GM20431 (cell line): ENCODE data around the gene CENPV.

Experiments used
- in situ Hi-C: fragments of 300-500 bp; cut with MseI, MboI; formaldehyde crosslinking; loops from one replicate; pipeline ENCODE4 v1.15.0; 2020; ENCODE audit warnings: low sequenced_read_pairs; ENCODE audit not compliant: unreplicated experiment

The CENPV gene

DNA sequence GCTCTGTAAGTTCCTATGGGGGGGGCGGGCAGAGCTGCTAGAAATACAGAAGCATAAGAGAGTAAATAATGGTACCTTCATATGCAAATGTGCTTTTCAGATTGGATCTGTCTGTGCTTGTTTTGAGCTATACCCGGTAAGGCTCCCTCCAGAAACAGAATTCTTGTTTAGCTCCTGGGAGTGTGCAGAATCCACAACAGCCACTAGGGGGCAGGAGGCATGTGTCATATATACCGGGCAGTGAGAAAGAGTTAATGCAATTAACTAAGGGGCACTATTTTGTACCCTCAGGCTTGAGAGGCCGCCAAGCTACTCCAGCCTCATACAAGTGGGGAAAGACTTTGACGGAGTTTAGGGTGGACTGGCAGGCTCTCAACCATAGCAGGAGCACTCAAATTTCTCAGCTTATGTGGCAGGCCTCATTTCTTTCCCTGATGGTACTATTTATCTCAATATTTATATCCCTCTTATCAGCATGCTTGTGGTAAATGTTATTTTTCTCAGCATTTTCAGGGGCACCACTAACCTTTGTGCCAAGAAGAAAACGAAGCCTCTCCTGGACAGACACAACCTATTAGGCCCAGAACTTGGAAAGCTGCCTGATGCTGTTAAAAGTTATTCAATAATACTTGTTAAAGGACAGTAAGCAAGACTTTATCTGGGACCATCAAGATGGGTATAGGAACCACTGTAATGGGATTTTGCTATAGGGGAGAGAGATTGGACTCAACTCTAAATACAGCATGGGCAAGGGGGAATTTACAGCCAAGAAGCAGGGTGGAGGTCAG is 10.7 kb upstream of the CENPV start:
- in situ Hi-C loops, result loop anchor here (10.0 kb wide), 2 partner anchors 51 to 161 kb away; partner anchors contain the start of gene TRPV2

DNA sequence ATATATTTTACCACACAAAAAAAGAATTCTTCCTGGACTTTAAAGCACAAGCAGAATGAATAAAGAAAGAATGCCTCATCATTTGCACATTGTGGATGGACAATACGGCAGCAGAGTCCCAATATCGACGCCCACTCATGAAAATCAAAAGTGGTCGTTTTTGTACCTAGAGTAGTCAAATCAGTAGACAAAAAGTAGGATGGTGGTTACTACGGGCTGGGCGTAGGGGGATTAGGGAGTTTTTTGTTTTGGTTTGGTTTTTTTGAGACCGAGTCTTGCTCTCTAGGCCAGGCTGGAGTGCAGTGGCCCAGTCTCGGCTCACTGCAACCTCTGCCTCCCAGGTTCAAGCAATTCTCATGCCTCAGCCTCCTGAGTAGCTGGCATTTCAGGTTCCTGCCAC is 8.6 kb upstream of the CENPV start:
- in situ Hi-C loops, result loop anchor here (10.0 kb wide), 2 partner anchors 53 to 163 kb away; partner anchors contain the start of gene TRPV2

DNA sequence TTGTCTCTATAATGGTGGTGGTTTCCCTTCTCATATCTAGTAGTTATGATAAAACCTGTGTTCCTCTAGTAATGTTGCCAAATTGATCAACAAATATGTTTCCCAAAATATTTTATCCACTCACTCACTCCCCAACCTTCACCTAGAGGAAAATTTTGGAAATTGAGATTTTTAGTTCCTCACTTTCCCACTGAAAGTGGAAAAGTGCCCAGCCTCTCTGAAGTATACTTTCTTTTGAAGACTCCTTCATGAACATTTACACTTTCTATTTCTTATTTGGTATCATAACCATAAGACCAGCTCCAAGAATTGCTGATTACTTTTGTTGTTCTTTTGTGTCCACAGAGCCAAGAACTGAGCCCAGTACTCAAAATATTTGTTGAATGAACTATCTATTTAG is 5.1 kb upstream of the CENPV start:
- in situ Hi-C loops, result no loop called here

DNA sequence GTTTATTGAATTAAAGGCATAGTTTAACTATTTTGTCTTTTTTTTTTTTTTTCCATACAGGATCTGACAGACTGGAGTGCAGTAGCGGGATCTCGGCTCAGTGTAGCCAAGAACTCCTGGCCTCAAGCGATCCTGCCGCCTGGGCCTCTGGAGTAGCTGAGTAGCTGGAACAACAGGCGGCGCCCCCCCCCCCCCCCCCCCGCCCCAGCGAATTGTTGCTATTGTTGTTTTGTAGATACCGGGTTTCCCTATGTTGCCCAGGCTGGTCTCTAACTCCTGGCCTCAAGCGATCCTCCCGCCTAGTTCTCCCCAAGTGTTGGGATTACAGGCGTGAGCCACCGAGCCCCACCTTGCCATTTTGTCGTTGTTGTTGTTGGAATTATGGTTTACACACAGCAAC is 1.3 kb upstream of the CENPV start:
- in situ Hi-C loops, result no loop called here

DNA sequence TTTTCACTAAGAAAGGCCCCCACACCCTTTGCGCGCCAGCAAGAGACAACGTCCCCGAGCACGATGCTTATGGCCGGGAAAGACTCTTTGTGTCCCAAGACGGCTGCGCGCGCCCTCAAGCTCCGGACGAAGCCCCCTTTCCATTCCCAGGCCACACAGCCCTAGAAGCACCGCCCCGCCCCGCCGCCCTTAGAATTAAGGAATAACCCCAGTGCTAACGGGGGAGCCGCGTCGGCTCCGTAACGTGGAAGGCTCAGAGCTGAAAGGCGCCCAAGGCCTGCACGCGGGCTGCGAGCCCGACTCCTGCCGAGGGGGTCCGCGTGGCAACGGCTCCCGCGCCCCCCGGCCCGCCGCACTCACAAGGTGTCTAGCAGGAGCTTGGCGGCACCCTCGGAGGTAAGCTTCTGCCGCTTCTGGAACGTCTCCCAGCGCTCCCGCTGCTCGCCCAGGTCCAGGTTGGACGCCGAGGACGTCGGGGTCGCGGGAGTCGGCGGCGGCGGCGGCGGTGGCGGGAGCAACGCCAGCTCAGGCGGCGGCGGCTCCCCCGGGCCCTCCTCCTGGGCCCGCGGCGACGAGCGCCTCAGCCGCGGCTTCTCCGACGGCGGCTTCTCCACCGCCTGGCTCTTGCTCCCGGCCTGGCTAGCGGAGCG is 477 bp downstream of the CENPV start:
- in situ Hi-C loops, result no loop called here

DNA sequence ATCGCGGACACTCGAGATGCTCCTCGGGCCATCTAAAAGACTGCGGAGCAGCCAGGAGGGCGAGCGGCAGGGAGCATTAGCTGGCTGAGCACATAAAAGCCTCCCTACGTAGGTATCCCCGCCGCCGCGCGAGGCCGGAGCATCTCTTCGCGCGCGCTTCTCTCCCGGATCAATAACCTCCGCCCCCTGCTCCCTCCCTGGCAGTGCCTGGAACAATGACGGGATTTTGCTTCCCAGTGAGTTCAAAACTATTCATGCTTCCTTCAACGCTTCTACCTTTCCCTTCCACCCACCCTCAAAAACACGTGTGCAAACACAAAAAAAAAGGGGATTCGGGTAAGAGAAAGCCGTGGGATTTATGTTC is 984 bp downstream of the CENPV start:
- in situ Hi-C loops, result no loop called here

DNA sequence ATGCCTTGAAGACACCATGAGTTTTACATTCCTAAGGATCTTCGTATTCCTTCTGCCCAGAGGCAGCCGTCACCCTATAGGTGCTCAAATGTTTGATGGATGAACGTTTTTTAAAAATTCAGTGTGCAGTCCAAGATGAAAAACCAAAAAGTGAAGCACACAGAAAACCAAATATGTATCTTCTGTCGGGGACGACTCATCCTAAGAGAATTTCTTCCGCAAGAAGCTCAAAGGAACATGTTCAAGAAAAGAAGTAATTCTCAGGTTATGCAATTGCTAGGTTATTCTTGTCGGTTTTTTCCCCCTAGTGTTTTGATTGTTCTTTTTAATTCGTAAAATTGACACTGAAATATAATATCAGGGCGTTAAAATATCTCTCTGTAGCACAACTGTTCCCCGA is 1.4 kb downstream of the CENPV start:
- in situ Hi-C loops, result no loop called here

DNA sequence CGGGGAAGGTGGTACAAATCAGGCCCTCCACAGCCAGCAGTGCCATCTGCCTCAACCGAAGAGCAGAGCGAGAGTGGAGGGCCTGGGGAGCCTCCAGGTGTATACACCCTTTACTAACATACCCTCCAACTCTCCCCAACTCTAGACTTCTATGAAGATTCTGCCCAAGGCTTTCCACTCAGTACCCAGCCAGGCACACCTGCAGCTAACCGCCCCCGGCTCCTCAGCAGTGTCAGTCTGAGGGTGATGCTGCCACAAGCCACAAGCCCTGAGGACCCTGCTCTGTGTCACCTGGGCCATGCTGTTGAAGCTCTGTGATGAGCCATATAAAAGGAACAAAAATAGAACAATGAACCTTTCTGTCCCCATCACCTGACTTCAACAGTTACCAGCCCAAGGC is 3.8 kb downstream of the CENPV start:
- in situ Hi-C loops, result no loop called here

DNA sequence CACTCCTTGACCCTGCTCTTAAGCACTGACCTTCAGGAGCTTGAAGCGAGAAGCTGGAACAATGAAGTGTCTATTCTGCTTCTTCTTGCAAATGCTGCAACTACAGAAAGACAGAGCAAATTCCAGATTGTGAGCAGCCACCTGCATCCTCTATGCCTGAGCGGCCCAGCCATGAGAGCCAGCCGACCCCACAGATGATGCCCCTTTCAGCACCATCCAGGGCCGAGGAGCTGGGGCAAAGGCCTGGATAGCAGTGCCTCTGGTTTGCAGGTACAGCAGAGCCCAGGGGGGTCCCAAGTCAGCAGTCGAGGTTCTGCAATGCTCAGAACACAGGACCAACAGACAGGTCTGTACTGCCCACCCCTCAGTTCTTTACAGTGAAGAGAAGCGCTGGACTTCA is 4.7 kb downstream of the CENPV start:
- in situ Hi-C loops, result no loop called here

DNA sequence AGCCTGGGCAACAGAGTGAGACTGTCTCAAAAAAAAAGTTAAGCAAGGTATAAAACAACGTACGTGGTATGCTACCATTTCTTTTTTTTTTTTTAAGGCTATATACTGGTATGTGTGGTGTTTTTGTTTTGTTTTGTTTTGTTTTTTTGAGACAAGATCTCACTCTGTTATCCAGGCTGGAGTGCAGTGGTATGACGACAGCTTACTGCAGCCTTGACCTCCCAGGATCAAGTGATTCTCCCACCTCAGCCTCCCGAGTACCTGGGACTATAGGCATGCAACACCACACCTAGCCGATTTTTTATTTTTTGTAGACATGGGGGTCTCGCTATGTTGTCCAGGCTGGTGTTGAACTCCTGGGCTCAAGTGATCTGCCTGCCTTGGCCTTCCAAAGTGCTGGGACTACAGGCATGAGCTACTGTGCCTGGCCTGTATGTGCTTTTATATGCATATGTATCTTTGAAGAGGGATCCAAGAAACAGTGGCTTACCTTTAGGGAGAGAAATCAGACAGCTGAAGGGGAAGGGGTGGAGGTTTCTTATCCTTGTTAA is 6.5 kb downstream of the CENPV start:
- in situ Hi-C loops, result no loop called here

DNA sequence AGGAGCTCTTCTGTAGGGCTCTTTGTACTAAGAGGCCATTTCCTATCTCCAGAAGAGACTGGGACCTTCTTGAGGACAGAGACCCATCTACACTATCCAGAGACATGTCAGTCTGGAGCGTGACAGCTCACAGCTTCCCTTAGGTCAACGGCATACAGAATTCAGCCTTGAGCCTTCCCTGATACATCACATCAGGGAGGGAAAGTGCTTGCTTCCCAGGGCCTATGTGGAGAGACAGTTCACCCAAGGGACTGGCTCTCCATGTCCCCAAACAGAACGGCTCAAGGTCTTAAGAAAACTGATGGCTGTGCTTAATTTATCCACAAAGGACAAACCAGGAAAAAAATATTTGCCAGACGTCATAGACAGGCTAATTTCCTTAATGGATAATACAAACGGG is 7.7 kb downstream of the CENPV start:
- in situ Hi-C loops, result no loop called here

DNA sequence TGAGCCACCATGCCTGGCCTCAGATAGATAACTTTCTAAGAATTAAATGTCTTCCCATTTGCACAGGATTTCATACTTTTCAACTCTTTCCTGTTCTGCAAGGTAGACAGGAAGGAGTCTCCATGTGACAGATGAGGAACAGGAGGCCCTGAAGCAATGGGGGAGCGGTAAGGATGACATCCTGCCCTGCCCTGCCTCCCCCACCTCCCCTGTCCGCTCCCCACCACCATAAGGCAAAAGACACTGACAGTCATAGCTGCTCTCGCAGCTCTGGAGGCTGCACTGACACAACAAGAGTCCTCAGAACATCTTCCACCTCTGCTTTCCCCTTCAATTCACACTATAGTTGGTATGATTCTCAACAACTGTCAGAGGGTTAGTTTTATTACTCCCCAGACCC is 9.7 kb downstream of the CENPV start:
- in situ Hi-C loops, result no loop called here

DNA sequence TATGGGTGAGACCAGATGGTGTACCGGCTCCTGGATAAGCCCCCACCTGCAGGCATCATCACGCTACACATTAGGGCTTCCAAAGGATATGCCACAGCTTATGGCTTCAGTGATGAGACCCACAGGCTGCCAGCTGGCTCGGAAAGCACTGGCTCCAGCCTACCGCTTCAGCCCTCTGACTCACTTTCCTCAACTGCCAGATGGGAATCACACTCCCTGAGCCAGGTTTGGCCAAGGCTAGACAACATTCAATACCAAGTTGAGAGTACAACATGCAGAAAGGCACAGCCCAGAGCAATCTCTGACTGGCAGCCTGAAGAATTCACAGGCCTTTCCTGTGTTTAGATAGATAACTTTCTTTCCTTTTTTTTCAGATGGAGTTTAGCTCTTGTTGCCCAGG is 10.3 kb downstream of the CENPV start:
- in situ Hi-C loops, result no loop called here

DNA sequence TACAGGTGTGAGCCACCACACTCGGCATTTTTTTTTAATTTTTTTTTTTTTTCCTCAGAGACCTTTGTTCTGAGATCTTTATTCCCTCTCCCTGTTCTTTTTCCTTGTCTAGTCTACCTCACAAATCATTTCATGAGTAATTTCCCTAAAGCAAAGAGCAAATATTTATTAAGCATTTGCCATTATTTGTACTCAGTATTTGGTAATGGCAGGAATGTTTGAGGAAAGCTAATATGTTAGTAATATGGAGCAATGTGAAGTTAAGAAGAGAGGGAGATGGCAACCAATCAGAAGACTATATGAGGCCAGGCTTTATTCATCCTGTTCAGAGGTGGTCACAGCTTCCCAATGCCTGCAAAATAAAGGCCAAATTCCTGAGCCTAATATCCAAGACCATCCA is 13.3 kb downstream of the CENPV start:
- in situ Hi-C loops, result no loop called here

DNA sequence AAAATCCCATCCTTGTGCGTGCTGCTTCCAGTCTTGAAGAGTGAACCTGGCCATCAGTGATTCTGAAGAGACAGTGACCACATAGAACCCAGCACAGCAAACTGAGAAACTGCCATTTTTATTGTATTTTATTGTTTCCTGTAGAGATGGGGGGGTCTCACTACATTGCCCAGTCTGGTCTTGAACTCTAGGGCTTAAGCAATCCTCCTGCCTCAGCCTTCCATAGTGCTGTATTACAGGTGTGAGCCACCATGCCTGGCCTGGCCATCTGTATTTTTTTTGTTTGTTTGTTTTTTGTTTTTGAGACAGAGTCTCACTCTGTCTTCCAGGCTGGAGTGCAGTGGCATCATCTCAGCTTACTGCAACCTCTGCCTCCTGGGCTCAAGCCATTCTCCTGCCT is 13.9 kb downstream of the CENPV start:
- in situ Hi-C loops, result no loop called here

DNA sequence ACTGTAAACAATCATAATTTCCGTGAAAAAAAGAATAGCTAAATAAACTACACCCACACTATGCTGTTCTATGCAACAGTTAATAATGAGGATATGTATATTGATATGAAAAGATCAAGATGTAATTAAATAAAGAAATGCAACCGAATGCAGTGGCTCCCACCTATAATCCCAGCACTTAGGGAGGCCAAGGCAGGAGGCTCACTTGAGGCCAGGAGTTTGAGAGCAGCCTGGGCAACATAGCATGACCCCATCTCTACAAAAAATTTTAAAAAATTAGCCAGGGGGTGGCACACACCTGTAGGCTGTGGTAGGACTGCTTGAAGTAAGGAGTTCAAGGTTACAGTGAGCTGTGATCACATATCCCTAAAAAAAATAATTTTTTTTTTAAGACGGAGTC is 14.9 kb downstream of the CENPV start:
- in situ Hi-C loops, result no loop called here

DNA sequence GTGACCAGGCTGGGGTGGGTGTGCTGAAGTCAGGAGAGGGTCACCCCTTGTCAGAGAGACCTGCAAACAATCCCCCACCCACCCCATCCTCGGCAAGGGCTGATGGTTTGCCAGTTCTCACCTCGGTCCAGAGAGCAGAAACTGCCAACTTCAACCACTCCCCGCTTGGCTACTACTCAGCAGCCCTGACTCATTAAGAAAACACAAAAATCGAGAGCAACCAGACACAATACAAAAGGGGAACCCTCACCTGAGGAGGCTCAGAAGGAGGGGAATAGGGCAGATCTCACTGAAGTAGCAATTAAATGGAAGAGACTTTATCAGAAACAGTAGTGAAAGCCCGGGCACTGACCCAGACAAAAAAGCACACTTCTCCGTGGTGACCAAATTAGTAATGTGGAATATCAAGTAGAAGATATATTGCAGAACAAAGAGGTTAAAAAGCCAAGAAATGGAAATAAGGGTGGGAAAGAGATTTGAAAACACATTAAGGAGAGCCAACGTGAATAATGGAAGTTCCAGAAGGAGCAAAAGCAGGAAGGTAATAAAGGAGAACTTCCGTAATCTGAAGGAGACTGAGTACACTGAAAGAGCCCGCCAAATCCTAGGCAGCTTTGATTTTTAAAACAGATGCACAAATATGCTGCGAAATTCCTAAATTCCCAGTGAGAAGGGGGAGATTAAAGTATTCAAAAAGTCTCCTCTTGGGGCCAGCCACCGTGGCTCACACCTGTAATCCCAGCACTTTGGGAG is 23.6 kb downstream of the CENPV start:
- in situ Hi-C loops, result no loop called here

DNA sequence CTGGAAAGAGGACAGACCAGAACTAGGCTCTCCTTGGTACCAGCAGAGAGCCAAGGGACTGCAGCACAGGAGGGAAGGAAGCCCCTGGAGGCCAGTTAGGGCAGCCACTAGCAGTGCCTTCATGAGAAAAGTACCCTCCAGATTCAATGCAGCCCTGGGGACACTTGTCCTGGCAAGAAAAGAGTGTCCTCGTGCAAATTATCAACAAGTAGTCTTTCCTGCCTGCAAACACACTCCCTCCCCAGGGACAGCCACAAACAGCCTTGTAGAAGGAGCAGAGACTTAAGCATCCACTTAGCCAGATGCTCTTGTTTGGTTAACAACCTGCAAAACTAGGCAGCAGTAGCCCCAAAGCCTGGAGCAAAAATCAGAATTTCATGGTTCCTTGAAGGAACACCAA is 24.3 kb downstream of the CENPV start:
- in situ Hi-C loops, result no loop called here

DNA sequence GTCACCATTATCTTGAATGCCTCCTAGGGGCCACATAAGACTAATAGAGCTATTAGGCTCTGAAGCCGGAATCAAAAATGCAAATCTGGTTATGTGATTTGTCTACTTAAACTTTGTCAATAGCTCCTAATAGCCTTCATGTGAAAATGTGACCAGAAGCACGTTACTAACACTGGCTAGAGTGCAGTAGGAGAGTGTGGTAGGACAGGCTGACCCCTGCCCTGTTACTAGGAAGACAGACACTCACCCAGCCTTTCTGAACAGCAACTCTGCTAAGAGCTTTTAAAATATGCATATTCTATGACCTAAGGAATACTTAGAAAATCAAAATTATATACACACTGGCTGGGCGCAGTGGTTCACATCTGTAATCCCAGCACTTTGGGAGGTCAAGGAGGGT is 26.3 kb downstream of the CENPV start:
- in situ Hi-C loops, result no loop called here

DNA sequence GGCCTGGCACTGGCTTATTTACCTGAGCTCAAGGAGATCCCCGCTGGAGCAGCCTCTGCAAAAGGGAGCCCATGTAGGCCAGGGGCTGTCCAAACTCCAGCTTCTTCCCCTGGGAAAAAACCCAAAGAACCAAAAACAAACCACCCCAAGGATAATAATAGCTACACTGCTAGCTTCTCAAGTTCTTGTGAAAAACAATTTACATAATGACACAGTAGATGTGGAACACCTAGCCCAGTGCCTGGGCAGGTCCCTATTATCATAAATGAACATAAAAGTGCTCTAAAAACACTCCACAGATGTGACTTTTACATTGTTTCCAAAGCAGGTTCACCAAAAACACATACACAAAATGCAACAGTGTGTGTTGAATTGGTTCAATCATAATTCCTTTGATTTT is 27.3 kb downstream of the CENPV start:
- in situ Hi-C loops, result no loop called here

DNA sequence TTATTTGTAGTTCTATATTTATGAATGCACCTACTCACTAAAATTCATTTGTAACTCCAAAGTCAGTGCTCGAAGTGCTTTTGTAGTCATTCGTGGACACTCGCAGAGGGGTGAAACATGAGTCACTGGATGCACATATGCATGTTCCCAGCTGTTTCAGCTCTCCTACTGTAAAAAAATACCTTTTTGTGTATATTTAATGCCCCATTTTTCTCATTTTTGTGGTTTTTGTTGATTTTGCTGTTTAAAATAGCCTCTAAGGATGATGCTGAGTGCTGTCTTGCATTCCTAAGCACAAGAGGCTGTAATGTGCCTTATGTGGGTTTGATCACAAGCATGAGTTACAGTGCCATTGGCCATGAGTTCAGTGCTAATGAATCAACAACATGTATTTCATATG is 30.6 kb downstream of the CENPV start:
- in situ Hi-C loops, result no loop called here
